BJ (cell line): ENCODE results near the gene DSTYK. TPM values are rescaled to one million over a fixed set of nuclear protein-coding genes. Genes with fewer than 3 reads are reported as not detected.

Source experiments
- CTCF ChIA-PET: fragments of 350-600 bp; formaldehyde crosslinking; extraction: SDS; loops from one replicate; lab custom pipeline; 2021; ENCODE audit warnings: antibody characterized with exemption, inconsistent platforms; lab: Yijun Ruan, JAX
- POLR2A ChIA-PET: fragments of 300-600 bp; sonication (Branson Sonifier 250); formaldehyde crosslinking; extraction: SDS; loops from one replicate; lab custom pipeline; 2021; ENCODE audit warnings: antibody characterized with exemption; lab: Charles Lee
- DNase-seq: peaks from one replicate; pipeline ENCODE4 v3.0.0-alpha.2; 2011; ENCODE audit warnings: low read depth
- H3K27me3 ChIP-seq: 2 replicates; pipeline ENCODE4 v1.6.0; 2011; ENCODE audit warnings: low read length; ENCODE audit not compliant: control insufficient read depth, insufficient read depth
- H3K36me3 ChIP-seq: 2 replicates; pipeline ENCODE4 v1.5.1; 2011; ENCODE audit warnings: low read length; ENCODE audit not compliant: control insufficient read depth, insufficient read depth
- H3K4me3 ChIP-seq: 2 replicates; pipeline ENCODE4 v1.5.1; 2011; ENCODE audit warnings: low read depth, mild to moderate bottlenecking, control low read depth, low read length
- polyA plus RNA-seq: library from polyadenylated mRNA; depleted of rRNA; stranded (reverse); fragments of >200 nt; gene quantifications from 2 replicates; pipeline ENCODE4 v1.2.3, GENCODE V29; 2011
- TF ChIP-seq, protein P1 (sequence below): IDR thresholded peaks from 2 replicates; pipeline ENCODE4 v1.5.1; 2011; ENCODE audit warnings: low read depth, mild to moderate bottlenecking, control low read depth, inconsistent platforms, low read length, moderate library complexity; ENCODE audit not compliant: insufficient read depth

Gene DSTYK
- polyA plus RNA-seq, 1 experiment, result 9.7 TPM

DNA sequence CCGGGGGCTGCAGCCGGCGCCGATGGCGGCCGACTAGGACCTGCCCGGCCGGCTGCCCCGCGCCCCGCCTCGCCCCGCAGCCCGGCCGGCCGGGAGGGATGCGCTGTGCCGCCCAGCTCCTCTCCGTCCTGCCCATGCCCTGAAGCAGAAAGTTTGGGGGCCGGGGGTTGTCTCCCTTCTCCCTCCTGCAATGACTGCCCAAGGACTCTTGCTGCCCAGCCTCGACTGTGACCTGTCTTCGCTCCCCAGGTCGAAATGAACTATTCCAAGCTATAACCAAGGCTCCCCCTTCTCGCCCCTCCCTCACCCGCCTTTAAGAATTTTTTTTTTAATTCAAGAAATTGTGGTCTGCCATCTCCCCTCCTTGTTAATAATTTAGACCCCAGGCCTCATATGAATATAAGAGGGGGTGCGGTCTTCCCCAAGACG lies 16.6 kb upstream of the DSTYK start:
- ChIA-PET CTCF (interaction anchor here (0.9 to 8.7 kb wide), 15 partner anchors 9 to 253 kb away, joined by 3 to 106 read pairs (median 5); partner anchors contain the start of gene RBBP5), POLR2A (interaction anchor here (0.5 kb wide), 1 partner anchor 295 kb away, joined by 12 read pairs; no protein-coding TSS in a partner anchor)
- TF ChIP-seq, protein P1, sequence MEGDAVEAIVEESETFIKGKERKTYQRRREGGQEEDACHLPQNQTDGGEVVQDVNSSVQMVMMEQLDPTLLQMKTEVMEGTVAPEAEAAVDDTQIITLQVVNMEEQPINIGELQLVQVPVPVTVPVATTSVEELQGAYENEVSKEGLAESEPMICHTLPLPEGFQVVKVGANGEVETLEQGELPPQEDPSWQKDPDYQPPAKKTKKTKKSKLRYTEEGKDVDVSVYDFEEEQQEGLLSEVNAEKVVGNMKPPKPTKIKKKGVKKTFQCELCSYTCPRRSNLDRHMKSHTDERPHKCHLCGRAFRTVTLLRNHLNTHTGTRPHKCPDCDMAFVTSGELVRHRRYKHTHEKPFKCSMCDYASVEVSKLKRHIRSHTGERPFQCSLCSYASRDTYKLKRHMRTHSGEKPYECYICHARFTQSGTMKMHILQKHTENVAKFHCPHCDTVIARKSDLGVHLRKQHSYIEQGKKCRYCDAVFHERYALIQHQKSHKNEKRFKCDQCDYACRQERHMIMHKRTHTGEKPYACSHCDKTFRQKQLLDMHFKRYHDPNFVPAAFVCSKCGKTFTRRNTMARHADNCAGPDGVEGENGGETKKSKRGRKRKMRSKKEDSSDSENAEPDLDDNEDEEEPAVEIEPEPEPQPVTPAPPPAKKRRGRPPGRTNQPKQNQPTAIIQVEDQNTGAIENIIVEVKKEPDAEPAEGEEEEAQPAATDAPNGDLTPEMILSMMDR, result no peak
- Histone ChIP-seq H3K4me3 (peak overlapping the region; percentile 71), H3K36me3 (no peaks in the 10 kb centered on the region), H3K27me3 (peaks cover 2% of the 10 kb centered on the region)
- DNase-seq, result no peak

DNA sequence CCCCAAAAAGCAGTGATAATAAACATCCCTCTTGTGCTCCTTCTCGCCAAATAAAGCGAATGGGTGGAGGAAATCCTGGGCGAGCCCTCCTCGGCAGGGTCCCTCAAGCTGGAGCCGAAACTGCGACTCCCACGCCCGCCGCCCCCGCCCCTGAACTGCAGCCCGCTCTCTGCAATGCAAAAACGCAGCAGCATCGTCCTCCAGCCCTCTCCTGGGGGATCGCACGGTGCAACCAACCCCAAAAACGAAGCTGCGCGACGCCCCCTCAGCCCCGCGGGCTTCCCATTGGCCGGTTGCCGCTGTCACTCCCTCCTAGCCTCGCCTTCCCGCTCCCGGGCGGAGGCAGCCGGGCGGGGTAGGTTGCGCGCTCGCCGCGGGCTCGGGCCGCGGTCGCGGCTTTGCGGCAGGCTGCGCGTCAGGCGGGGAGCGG lies 16.1 kb upstream of the DSTYK start, which contains the start of gene TMCC2:
TSS of gene TMCC2 (plus strand) at position 363 of the 430 bp plus-strand sequence. CDS start 619 bp downstream, outside the sequence.
- no peaks in the 10 kb centered on the region for H3K36me3 ChIP-seq
- no peak for DNase-seq
- ChIA-PET POLR2A (interaction anchor here (0.5 kb wide), 1 partner anchor 296 kb away, joined by 12 read pairs; no protein-coding TSS in a partner anchor), CTCF (interaction anchor here (1.0 to 8.7 kb wide), 12 partner anchors 8 to 238 kb away, joined by 3 to 106 read pairs (median 5); partner anchors contain the start of gene RBBP5)
- H3K27me3 ChIP-seq, result peaks cover 2% of the 10 kb centered on the region
- TF ChIP-seq, protein P1, result 0 out of 2 replicates have a peak, but pooled peaks have one; percentile 8
- peak within 1 kb of the TSS; percentile 71 for H3K4me3 ChIP-seq

DNA sequence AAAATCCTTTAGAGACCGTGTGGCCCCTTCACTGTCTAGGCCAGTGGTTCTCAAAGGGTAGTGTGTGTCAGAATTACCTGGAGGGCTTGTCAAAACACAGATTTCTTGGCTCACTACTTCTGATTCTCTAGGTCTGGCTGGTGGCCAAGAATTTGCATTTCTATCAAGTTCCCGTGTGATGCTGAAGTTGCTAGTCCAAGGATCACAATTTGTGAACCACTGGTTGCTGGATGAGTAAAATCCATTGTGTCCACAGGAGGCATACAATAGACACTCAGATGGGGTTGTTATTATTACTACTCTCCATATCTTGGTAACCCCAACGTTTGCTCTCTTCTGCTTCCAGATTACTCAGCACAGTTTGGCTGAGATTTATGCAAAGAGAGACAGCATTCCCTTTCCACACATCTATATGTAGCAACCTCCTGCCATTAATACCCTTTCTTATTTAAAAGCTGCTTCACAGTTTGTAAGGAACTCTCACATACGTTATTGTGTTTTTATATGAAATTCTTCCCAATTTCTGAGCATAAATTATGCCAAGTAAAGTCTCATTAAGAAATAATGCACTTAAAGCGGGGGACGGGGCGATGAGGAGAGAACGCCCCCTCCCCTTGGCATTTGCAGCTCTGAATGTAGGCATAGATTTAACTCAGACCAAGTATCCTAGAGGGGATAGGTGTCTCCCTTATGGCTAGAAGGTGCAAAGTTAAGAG lies 15.5 kb upstream of the DSTYK start:
- Histone ChIP-seq H3K27me3 (peaks cover 2% of the 10 kb centered on the region), H3K4me3 (peak overlapping the region; percentile 71), H3K36me3 (no peaks in the 10 kb centered on the region)
- ChIA-PET CTCF (interaction anchor here (1.0 to 8.7 kb wide), 10 partner anchors 7 to 141 kb away, joined by 3 to 106 read pairs (median 4); partner anchors contain the start of gene RBBP5), POLR2A (interaction anchor here (0.6 kb wide), 1 partner anchor 296 kb away, joined by 3 read pairs; no protein-coding TSS in a partner anchor)
- TF ChIP-seq, protein P1, result no peak
- no peak for DNase-seq

DNA sequence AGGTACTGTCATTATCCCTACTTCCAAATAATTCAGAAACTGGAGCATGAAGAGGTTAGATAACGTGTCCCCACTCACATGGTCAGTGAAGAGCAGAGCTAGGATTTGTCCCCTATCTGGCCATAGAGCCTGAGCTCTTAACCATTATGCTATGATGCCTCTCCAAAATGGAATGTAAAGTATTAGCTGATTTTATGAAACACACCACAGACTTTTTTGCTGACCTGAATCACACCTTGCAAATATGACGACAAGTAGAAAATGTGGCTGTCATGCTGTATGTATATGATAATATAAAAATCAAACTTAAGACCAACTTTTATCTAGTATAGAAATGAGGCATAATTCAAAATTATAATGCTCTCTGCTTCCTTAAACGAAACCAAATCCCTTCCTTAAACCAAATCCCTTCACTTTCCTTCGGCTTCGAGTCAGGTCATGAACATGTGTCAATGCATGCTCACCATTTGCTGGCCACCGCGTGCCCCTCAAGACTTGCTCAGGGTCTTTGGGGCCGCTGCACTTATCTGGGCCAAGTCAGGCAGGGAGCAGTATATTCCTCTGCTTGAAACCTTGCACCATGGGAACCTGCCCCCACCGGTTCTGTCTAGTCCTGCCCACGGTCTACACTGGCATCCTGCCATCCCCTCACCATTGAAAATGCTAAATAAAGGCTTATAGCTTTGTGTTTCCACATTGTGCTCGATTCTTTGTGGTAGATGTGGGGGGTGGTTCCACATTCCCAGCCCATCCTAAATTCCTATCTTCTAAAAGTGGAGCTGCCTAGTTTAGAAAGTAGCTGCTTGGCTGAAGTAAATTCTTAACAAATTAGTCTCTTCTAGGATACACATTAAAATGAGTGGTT lies 14.6 kb upstream of the DSTYK start:
- ChIA-PET CTCF (interaction anchor here (0.8 to 8.7 kb wide), 5 partner anchors 24 to 253 kb away, joined by 3 to 106 read pairs (median 3); no protein-coding TSS in a partner anchor), POLR2A (interaction anchor here (0.5 to 0.6 kb wide), 2 partner anchors 297 to 718 kb away, joined by 3 to 7 read pairs; no protein-coding TSS in a partner anchor)
- peaks cover 2% of the 10 kb centered on the region for H3K27me3 ChIP-seq
- no peaks in the 10 kb centered on the region for H3K36me3 ChIP-seq
- TF ChIP-seq, protein P1, result no peak
- DNase-seq, result no peak
- no peak overlapping the region for H3K4me3 ChIP-seq
